HEK293 (cell line): ENCODE data around the gene MADD.

Source experiments
- CTCF ChIA-PET: fragments of 350-600 bp; formaldehyde crosslinking; extraction: SDS; loops from one replicate; lab custom pipeline; 2021; ENCODE audit warnings: antibody characterized with exemption; lab: Yijun Ruan, JAX
- POLR2A ChIA-PET: fragments of 300-600 bp; formaldehyde crosslinking; extraction: SDS; loops from one replicate; lab custom pipeline; 2020; ENCODE audit warnings: antibody characterized with exemption, inconsistent platforms; lab: Yijun Ruan, JAX
- H3K27ac ChIP-seq: fragments of 200-500 bp; sonication (Bioruptor generic); 2 replicates; pipeline ENCODE4 v1.5.1; 2014; ENCODE audit warnings: low read depth, low read length, control low read depth, inconsistent platforms; ENCODE audit errors: extremely low read depth
- H3K36me3 ChIP-seq, 2 experiments: fragments of 200-500 bp in 1 of 2; sonication (Bioruptor generic) in 1 of 2; 1 replicate in 1 of 2; 2 replicates in 1 of 2; pipeline ENCODE4 v1.5.1; 2014 to 2017; ENCODE audit warnings: inconsistent platforms in 2 of 2, low read length in 2 of 2; ENCODE audit not compliant: control insufficient read depth in 2 of 2, insufficient read depth in 1 of 2
- H3K4me1 ChIP-seq: fragments of 200-500 bp; sonication (Bioruptor generic); 2 replicates; pipeline ENCODE4 v1.5.1; 2014; ENCODE audit warnings: mild to moderate bottlenecking, low read length, inconsistent platforms; ENCODE audit not compliant: control insufficient read depth, insufficient read depth
- H3K4me3 ChIP-seq: 2 replicates; pipeline ENCODE4 v1.5.1; 2011; ENCODE audit warnings: low read depth, mild to moderate bottlenecking, control low read depth, low read length, moderate library complexity
- H3K9me3 ChIP-seq: fragments of 200-500 bp; sonication (Bioruptor generic); 2 replicates; pipeline ENCODE4 v1.5.1; 2014; ENCODE audit warnings: low read depth, low read length, inconsistent platforms; ENCODE audit not compliant: control insufficient read depth, insufficient read depth
- ATF2 ChIP-seq: fragments of 450-650 bp; formaldehyde crosslinking; IDR thresholded peaks from 2 replicates; pipeline ENCODE4 v1.5.1; 2016; ENCODE audit warnings: missing biosample characterization, missing genetic modification characterization, low read depth
- FEZF1 ChIP-seq: fragments of 450-650 bp; formaldehyde crosslinking; IDR thresholded peaks from 2 replicates; pipeline ENCODE4 v1.5.1; 2016; ENCODE audit warnings: missing biosample characterization, missing genetic modification characterization
- KLF7 ChIP-seq: fragments of 450-650 bp; formaldehyde crosslinking; IDR thresholded peaks from 2 replicates; pipeline ENCODE4 v1.5.1; 2016; ENCODE audit warnings: missing biosample characterization, missing genetic modification characterization, borderline replicate concordance
- KLF9 ChIP-seq: fragments of 450-650 bp; formaldehyde crosslinking; IDR thresholded peaks from 2 replicates; pipeline ENCODE4 v1.5.1; 2016; ENCODE audit warnings: missing biosample characterization, missing genetic modification characterization, low read depth
- PRDM2 ChIP-seq: fragments of 450-650 bp; formaldehyde crosslinking; IDR thresholded peaks from 2 replicates; pipeline ENCODE4 v1.5.1; 2016; ENCODE audit warnings: missing biosample characterization, missing genetic modification characterization, borderline replicate concordance
- SCRT2 ChIP-seq: fragments of 450-650 bp; formaldehyde crosslinking; IDR thresholded peaks from 2 replicates; pipeline ENCODE4 v1.5.1; 2016; ENCODE audit warnings: missing biosample characterization, missing genetic modification characterization
- ZBTB20 ChIP-seq: fragments of 450-650 bp; formaldehyde crosslinking; IDR thresholded peaks from 2 replicates; pipeline ENCODE4 v1.5.1; 2016; ENCODE audit warnings: missing biosample characterization, missing genetic modification characterization
- ZFHX2 ChIP-seq: fragments of 450-650 bp; formaldehyde crosslinking; conservative IDR thresholded peaks from 2 replicates; pipeline ENCODE4 v1.5.1; 2016; ENCODE audit warnings: missing biosample characterization, missing genetic modification characterization
- ZNF155 ChIP-seq: fragments of 450-650 bp; formaldehyde crosslinking; IDR thresholded peaks from 2 replicates; pipeline ENCODE4 v1.5.1; 2016; ENCODE audit warnings: missing biosample characterization, missing genetic modification characterization
- ZNF221 ChIP-seq: fragments of 450-650 bp; formaldehyde crosslinking; IDR thresholded peaks from 2 replicates; pipeline ENCODE4 v1.5.1; 2017; ENCODE audit warnings: missing biosample characterization, missing genetic modification characterization, borderline replicate concordance
- ZNF280C ChIP-seq: fragments of 450-650 bp; formaldehyde crosslinking; IDR thresholded peaks from 2 replicates; pipeline ENCODE4 v1.5.1; 2016; ENCODE audit warnings: missing biosample characterization, missing genetic modification characterization
- ZNF280D ChIP-seq: fragments of 450-650 bp; formaldehyde crosslinking; IDR thresholded peaks from 2 replicates; pipeline ENCODE4 v1.5.1; 2016; ENCODE audit warnings: missing biosample characterization, missing genetic modification characterization
- ZNF449 ChIP-seq: fragments of 450-650 bp; formaldehyde crosslinking; IDR thresholded peaks from 2 replicates; pipeline ENCODE4 v1.5.1; 2017; ENCODE audit warnings: missing biosample characterization, mild to moderate bottlenecking, missing genetic modification characterization, moderate library complexity
- ZNF473 ChIP-seq: fragments of 450-650 bp; formaldehyde crosslinking; IDR thresholded peaks from 2 replicates; pipeline ENCODE4 v1.5.1; 2017; ENCODE audit warnings: missing biosample characterization, missing genetic modification characterization
- ZNF501 ChIP-seq: fragments of 450-650 bp; formaldehyde crosslinking; IDR thresholded peaks from 2 replicates; pipeline ENCODE4 v1.5.1; 2016; ENCODE audit warnings: missing biosample characterization, missing genetic modification characterization
- ZNF768 ChIP-seq: fragments of 450-650 bp; formaldehyde crosslinking; IDR thresholded peaks from 2 replicates; pipeline ENCODE4 v1.5.1; 2018; ENCODE audit warnings: missing biosample characterization, mild to moderate bottlenecking, missing genetic modification characterization

Gene MADD

GRCh38 chr11:47220401-47220821 lies 49.5 kb upstream of the MADD start:
- Histone ChIP-seq H3K4me1 (peaks cover 3% of the 10 kb centered on the region; the same call in 1 of the 2 replicates), H3K36me3 (peaks cover 27 to 82% of the 10 kb centered on the region in 2 experiments), H3K4me3 (no peak overlapping the region), H3K27ac (no peak overlapping the region), H3K9me3 (no peaks in the 10 kb centered on the region)
- ChIA-PET CTCF (interaction anchor here (0.9 to 1.5 kb wide), 4 partner anchors 13 to 41 kb away, joined by 4 to 6 read pairs (median 4); no protein-coding TSS in a partner anchor), POLR2A (interaction anchor here (1.0 to 1.8 kb wide), 5 partner anchors 13 to 42 kb away, joined by 3 to 7 read pairs (median 3); no protein-coding TSS in a partner anchor)
- TF ChIP-seq ZBTB20: 0 out of 2 replicates have a peak, but pooled peaks have one; percentile 16
- no peak for TF ChIP-seq ZFHX2 (tag by site-specific recombination)
- TF ChIP-seq ATF2: 0 out of 2 replicates have a peak, but pooled peaks have one; percentile 12
- peak; percentile 51 for TF ChIP-seq SCRT2

GRCh38 chr11:47222696-47223095 lies 47.2 kb upstream of the MADD start:
- peaks cover 44 to 88% of the 10 kb centered on the region in 2 experiments for H3K36me3 ChIP-seq
- CTCF ChIA-PET: no interaction called here

More at GRCh38 chr11:47222696-47223095, 47.2 kb upstream of the MADD start:
- Histone ChIP-seq H3K4me1 (no peaks in the 10 kb centered on the region), H3K9me3 (no peaks in the 10 kb centered on the region), H3K27ac (no peak overlapping the region), H3K4me3 (no peak overlapping the region)
- TF ChIP-seq ZNF280C (no peak), ZNF449 (no peak), PRDM2 (no peak), ZNF280D (tag by site-specific recombination) (no peak), ZNF473 (tag by site-specific recombination) (no peak), ZNF501 (tag by site-specific recombination) (no peak), KLF7 (tag by site-specific recombination) (no peak), ZNF155 (tag by site-specific recombination) (no peak), ZNF768 (tag by site-specific recombination) (no peak), ZNF221 (tag by site-specific recombination) (no peak), FEZF1 (no peak), KLF9 (tag by site-specific recombination) (no peak)
- TF ChIP-seq, all 188 proteins: peak for 0
- POLR2A ChIA-PET: interaction anchor here (1.0 kb wide), 1 partner anchor 19 kb away, joined by 3 read pairs; no protein-coding TSS in a partner anchor
